ENCODE data around the gene HSD17B14. TPM values are rescaled to one million over a fixed set of nuclear protein-coding genes. Genes with fewer than 3 reads are reported as not detected.

HSD17B14 gene
- total RNA-seq, 1 experiment from 2014 or later, result 11.2 TPM

GRCh38 chr19:48872884-48873475 is 36.7 kb upstream of the HSD17B14 start:
- no peak overlapping the region for H3K23ac ChIP-seq (ENCODE audit: insufficient read length, low read depth, low read length)
- peaks cover 4% of the 10 kb centered on the region; the same call in 1 of the 2 replicates for H3K79me2 ChIP-seq (ENCODE audit: insufficient read depth, low read length)
- peaks cover 6% of the 10 kb centered on the region for H3K4me1 ChIP-seq (ENCODE audit: insufficient read depth, low read length)
- WGBS (ENCODE audit: extremely low coverage, insufficient read length, low lambda C conversion rate), result no CpG with 5 or more reads among the region's 14 CpGs
- peaks cover 30 to 33% of the 10 kb centered on the region in 2 experiments for H3K4me1 Mint-ChIP-seq
- H3K27ac Mint-ChIP-seq, result peak overlapping the region; percentile 100
- peak overlapping the region; percentile 11 for H2AK5ac ChIP-seq (ENCODE audit: insufficient read length, low read length)
- DNase-seq, result peak; percentile 85
- peak overlapping the region; percentile 88 for H3K4ac ChIP-seq (ENCODE audit: low read depth, low read length)
- H3T11ph ChIP-seq (ENCODE audit: low read length), result peak overlapping the region; percentile 73
- peak overlapping the region; percentile 89 for H3K9ac ChIP-seq (ENCODE audit: extremely low read depth, insufficient read length, low read length)
- no peak overlapping the region for H2AFZ ChIP-seq (ENCODE audit: low read length)
- peak overlapping the region; percentile 47 for H3K27ac ChIP-seq (ENCODE audit: insufficient read length, low read depth, low read length)
- H4K91ac ChIP-seq (ENCODE audit: insufficient read length, low read depth, low read length), result peak overlapping the region; percentile 93
- peak overlapping the region; percentile 76 for H2BK20ac ChIP-seq (ENCODE audit: low read depth, low read length, poor library complexity, severe bottlenecking)
- no peaks in the 10 kb centered on the region for H3K9me3 ChIP-seq (ENCODE audit: control insufficient read depth, low read depth, low read length)
- H3K4me3 Mint-ChIP-seq, result peak overlapping the region; percentile 98 to 99
- peak overlapping the region; percentile 99 for H3K14ac ChIP-seq (ENCODE audit: insufficient read depth, low read length)
- H4K20me1 ChIP-seq (ENCODE audit: control insufficient read depth, insufficient read depth, insufficient read length), result no peaks in the 10 kb centered on the region
- H2BK15ac ChIP-seq (ENCODE audit: low read depth, low read length), result no peak overlapping the region
- peak overlapping the region; percentile 99 for H3K18ac ChIP-seq (ENCODE audit: insufficient read length, low read depth, low read length)
- no peaks in the 10 kb centered on the region for H3K9me3 Mint-ChIP-seq
- TF ChIP-seq CTCF (conservative IDR thresholded peaks at IDR 0.05), result no peak
- peaks cover 29 to 50% (median 40%) of the 10 kb centered on the region in 3 experiments for H3K36me3 Mint-ChIP-seq (ENCODE audit: insufficient read depth in 1 of 3, low read depth in 3 of 3)
- H2BK12ac ChIP-seq (ENCODE audit: insufficient read length, low read depth, low read length), result peak overlapping the region; percentile 31
- H2BK5ac ChIP-seq (ENCODE audit: insufficient read length, low read length), result no peak overlapping the region
- H4K8ac ChIP-seq (replicated peaks; ENCODE audit: insufficient read length, low read depth, low read length), result no peak overlapping the region
- H2BK120ac ChIP-seq (ENCODE audit: low read depth, low read length, poor library complexity, severe bottlenecking), result peak overlapping the region; percentile 83
- peak overlapping the region; percentile 77 for H3K4me2 ChIP-seq (ENCODE audit: insufficient read depth, insufficient read length, low read length)
- H3K23me2 ChIP-seq (ENCODE audit: insufficient read length, low read depth, low read length, poor library complexity, severe bottlenecking), result peaks cover 7% of the 10 kb centered on the region
- H4K5ac ChIP-seq (ENCODE audit: insufficient read length, low read depth, low read length), result peak overlapping the region; percentile 64
- H3K27me3 ChIP-seq (ENCODE audit: insufficient read depth, low read length), result no peaks in the 10 kb centered on the region
- no peak overlapping the region for H3K56ac ChIP-seq (ENCODE audit: insufficient read length, low read depth, low read length)
- no peaks in the 10 kb centered on the region for H3K27me3 Mint-ChIP-seq (ENCODE audit: low read depth)
- peaks cover 11% of the 10 kb centered on the region for H3K79me1 ChIP-seq (ENCODE audit: insufficient read depth, low read depth, low read length, poor library complexity, severe bottlenecking)

Data from H9 (cell line).